Right lobe of liver (tissue), 4 donors: ENCODE results near the gene LRMDA.

ENCODE experiments used
- POLR2A ChIP-seq: fragments of 450-650 bp; IDR thresholded peaks from one replicate; pipeline ENCODE4 v1.6.1; 2017; ENCODE audit warnings: antibody characterized with exemption, mild to moderate bottlenecking
- TF ChIP-seq, protein P1 (sequence below), 4 donors: fragments of 200-600 bp in 3 of 4; fragments of 450-650 bp in 1 of 4; IDR thresholded peaks; one replicate each; pipeline versions ENCODE4 v1.5.1 to v1.8.0; 2016 to 2022; ENCODE audit warnings: antibody characterized with exemption in 4 of 4, mild to moderate bottlenecking in 2 of 4
- donor health status: DM: no; HTN: no; CAD: no.
- donor health status: DM: no; HTN: no; CAD: no.
- donor health status: DM: no; HTN: yes; CAD: no.

DNA sequence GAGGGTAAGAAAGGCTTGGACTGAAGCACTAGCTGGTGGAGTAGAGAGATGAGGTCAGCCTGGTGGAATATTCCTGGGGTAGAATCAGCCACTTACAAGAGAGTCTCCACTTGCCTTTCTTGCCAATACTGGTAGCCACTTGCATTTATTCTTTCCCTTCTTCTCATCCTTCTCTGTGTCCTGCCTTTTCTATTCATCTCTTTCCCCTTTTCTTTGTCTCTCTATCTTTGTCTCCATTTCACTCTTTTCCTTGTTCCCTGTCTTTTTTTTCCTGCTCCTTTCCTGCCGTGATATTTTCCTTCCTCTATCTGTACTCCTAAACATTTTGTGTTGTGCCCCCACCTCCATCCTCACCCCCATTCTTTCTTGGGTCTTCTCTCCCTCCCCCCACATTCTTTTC, 214.3 kb downstream of the LRMDA start:
- TF ChIP-seq, protein P1, sequence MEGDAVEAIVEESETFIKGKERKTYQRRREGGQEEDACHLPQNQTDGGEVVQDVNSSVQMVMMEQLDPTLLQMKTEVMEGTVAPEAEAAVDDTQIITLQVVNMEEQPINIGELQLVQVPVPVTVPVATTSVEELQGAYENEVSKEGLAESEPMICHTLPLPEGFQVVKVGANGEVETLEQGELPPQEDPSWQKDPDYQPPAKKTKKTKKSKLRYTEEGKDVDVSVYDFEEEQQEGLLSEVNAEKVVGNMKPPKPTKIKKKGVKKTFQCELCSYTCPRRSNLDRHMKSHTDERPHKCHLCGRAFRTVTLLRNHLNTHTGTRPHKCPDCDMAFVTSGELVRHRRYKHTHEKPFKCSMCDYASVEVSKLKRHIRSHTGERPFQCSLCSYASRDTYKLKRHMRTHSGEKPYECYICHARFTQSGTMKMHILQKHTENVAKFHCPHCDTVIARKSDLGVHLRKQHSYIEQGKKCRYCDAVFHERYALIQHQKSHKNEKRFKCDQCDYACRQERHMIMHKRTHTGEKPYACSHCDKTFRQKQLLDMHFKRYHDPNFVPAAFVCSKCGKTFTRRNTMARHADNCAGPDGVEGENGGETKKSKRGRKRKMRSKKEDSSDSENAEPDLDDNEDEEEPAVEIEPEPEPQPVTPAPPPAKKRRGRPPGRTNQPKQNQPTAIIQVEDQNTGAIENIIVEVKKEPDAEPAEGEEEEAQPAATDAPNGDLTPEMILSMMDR (IDR thresholded peaks at IDR 0.05): no peak
- no peak for TF ChIP-seq POLR2A
